IMR-90 (cell line): Measurements from ENCODE around the gene BNIP5. TPM values are rescaled to one million over a fixed set of nuclear protein-coding genes. Genes with fewer than 3 reads are reported as not detected.

Experiments
- ATAC-seq: fragments of 200-7000 bp; cut with Tn5 transposase; 2 replicates; pipeline ENCODE4 v1.9.1; 2020; ENCODE audit warnings: low read depth, mild to moderate bottlenecking, moderate library complexity
- BruUV-seq: library from RNA; stranded (reverse); fragments of 400-500 nt; replicated peaks from 2 replicates; lab custom pipeline; 2021; lab: Mats Ljungman, UMichigan
- CTCF ChIA-PET: fragments of 300-600 bp; formaldehyde crosslinking; extraction: SDS; loops from one replicate; lab custom pipeline; 2021; ENCODE audit warnings: antibody characterized with exemption; lab: Yijun Ruan, JAX
- POLR2A ChIA-PET: fragments of 300-600 bp; sonication (Branson Sonifier 250); formaldehyde crosslinking; loops from one replicate; lab custom pipeline; 2022; ENCODE audit warnings: antibody characterized with exemption; ENCODE audit not compliant: unreplicated experiment; lab: Charles Lee
- DNase-seq: peaks from one replicate; pipeline ENCODE4 v3.0.0; 2013
- H2AFZ ChIP-seq: replicated peaks from 2 replicates; pipeline ENCODE3; 2013; ENCODE audit warnings: low read length, mild to moderate bottlenecking; ENCODE audit not compliant: poor library complexity
- H2AK5ac ChIP-seq: 2 replicates; pipeline ENCODE4 v1.6.1; 2013; ENCODE audit warnings: low read depth, low read length, inconsistent platforms
- H2AK9ac ChIP-seq: replicated peaks from 2 replicates; pipeline ENCODE3; 2013; ENCODE audit warnings: mild to moderate bottlenecking, low read depth, low read length, moderate library complexity; ENCODE audit not compliant: poor library complexity
- H2BK120ac ChIP-seq: 2 replicates; pipeline ENCODE4 v1.6.1; 2013; ENCODE audit warnings: low read depth, low read length, inconsistent platforms
- H2BK15ac ChIP-seq: 3 replicates; pipeline ENCODE4 v1.6.1; 2013; ENCODE audit warnings: low read depth, low read length, inconsistent platforms
- H2BK20ac ChIP-seq: 2 replicates; pipeline ENCODE4 v1.6.1; 2013; ENCODE audit warnings: low read depth, mild to moderate bottlenecking, inconsistent platforms, low read length, moderate library complexity
- H2BK5ac ChIP-seq: 2 replicates; pipeline ENCODE4 v1.6.1; 2013; ENCODE audit warnings: mild to moderate bottlenecking, low read depth, low read length, inconsistent platforms; ENCODE audit not compliant: poor library complexity, severe bottlenecking
- H3K14ac ChIP-seq: replicated peaks from 2 replicates; pipeline ENCODE4 v1.6.1; 2013; ENCODE audit warnings: low read depth, low read length, inconsistent platforms
- H3K18ac ChIP-seq: 2 replicates; pipeline ENCODE4 v1.6.1; 2013; ENCODE audit warnings: low read depth, low read length, control low read depth
- H3K23ac ChIP-seq: 2 replicates; pipeline ENCODE4 v1.6.1; 2013; ENCODE audit warnings: low read depth, low read length, inconsistent platforms
- H3K27ac ChIP-seq: 2 replicates; pipeline ENCODE4 v1.5.1; 2013; ENCODE audit warnings: mild to moderate bottlenecking, control low read depth, low read length; ENCODE audit not compliant: insufficient read depth
- H3K27me3 ChIP-seq: 2 replicates; pipeline ENCODE4 v1.6.1; 2013; ENCODE audit warnings: low read length; ENCODE audit not compliant: control insufficient read depth, insufficient read depth
- H3K36me3 ChIP-seq: 2 replicates; pipeline ENCODE4 v1.6.1; 2013; ENCODE audit warnings: low read length, mixed read lengths; ENCODE audit not compliant: control insufficient read depth, insufficient read depth
- H3K4ac ChIP-seq: 2 replicates; pipeline ENCODE4 v1.6.1; 2013; ENCODE audit warnings: low read depth, low read length, inconsistent platforms
- H3K4me1 ChIP-seq: 2 replicates; pipeline ENCODE4 v1.6.1; 2013; ENCODE audit warnings: low read length, mixed read lengths; ENCODE audit not compliant: control insufficient read depth, insufficient read depth
- H3K4me2 ChIP-seq: 2 replicates; pipeline ENCODE4 v1.6.1; 2013; ENCODE audit warnings: low read depth, mild to moderate bottlenecking, control low read depth, low read length, moderate library complexity
- H3K4me3 ChIP-seq: 2 replicates; pipeline ENCODE4 v1.5.1; 2013; ENCODE audit warnings: low read depth, mild to moderate bottlenecking, control low read depth, low read length, moderate library complexity; ENCODE audit not compliant: insufficient read depth
- H3K56ac ChIP-seq: 2 replicates; pipeline ENCODE4 v1.6.1; 2013; ENCODE audit warnings: low read length, inconsistent platforms; ENCODE audit not compliant: insufficient read depth; ENCODE audit errors: extremely low read depth
- H3K79me1 ChIP-seq, 2 experiments: 2 replicates each; pipeline ENCODE4 v1.6.1; 2013; ENCODE audit warnings: low read length in 2 of 2, inconsistent platforms in 1 of 2, low read depth in 1 of 2
- H3K9ac ChIP-seq: 2 replicates; pipeline ENCODE4 v1.6.1; 2013; ENCODE audit warnings: low read depth, low read length, control low read depth
- H3K9me1 ChIP-seq: 2 replicates; pipeline ENCODE4 v1.6.1; 2013; ENCODE audit warnings: low read length, inconsistent platforms; ENCODE audit not compliant: insufficient read depth
- H3K9me3 ChIP-seq: 2 replicates; pipeline ENCODE4 v1.6.1; 2013; ENCODE audit warnings: low read length; ENCODE audit not compliant: control insufficient read depth, insufficient read depth
- H4K20me1 ChIP-seq: 2 replicates; pipeline ENCODE4 v1.6.1; 2013; ENCODE audit warnings: low read length, inconsistent platforms; ENCODE audit not compliant: insufficient read depth
- H4K5ac ChIP-seq: 2 replicates; pipeline ENCODE4 v1.6.1; 2013; ENCODE audit warnings: mild to moderate bottlenecking, low read depth, low read length, control low read depth
- H4K8ac ChIP-seq, 2 experiments: 2 replicates each; pipeline ENCODE4 v1.6.1; 2013; ENCODE audit warnings: low read depth in 2 of 2, low read length in 2 of 2, control low read depth in 1 of 2, inconsistent platforms in 1 of 2
- H4K91ac ChIP-seq: 2 replicates; pipeline ENCODE4 v1.6.1; 2013; ENCODE audit warnings: low read depth, low read length, inconsistent platforms; ENCODE audit not compliant: insufficient read depth
- CEBPB ChIP-seq: IDR thresholded peaks from 2 replicates; pipeline ENCODE4 v1.6.1; 2012; ENCODE audit warnings: low read depth, low read length, improper control_type of control experiment
- CHD1 ChIP-seq: IDR thresholded peaks from 2 replicates; pipeline ENCODE4 v1.6.1; 2012; ENCODE audit warnings: low read depth, low read length, improper control_type of control experiment
- MAFK ChIP-seq: IDR thresholded peaks from 2 replicates; pipeline ENCODE4 v1.6.1; 2012; ENCODE audit warnings: low read depth, low read length, improper control_type of control experiment
- MXI1 ChIP-seq: IDR thresholded peaks from 2 replicates; pipeline ENCODE4 v1.6.1; 2012; ENCODE audit warnings: low read depth, mild to moderate bottlenecking, low read length, moderate library complexity, borderline replicate concordance
- NFE2L2 ChIP-seq: fragments of 150-350 bp; IDR thresholded peaks from 2 replicates; pipeline ENCODE4 v1.6.1; 2016; ENCODE audit warnings: low read depth, mild to moderate bottlenecking, low read length
- SMC3 ChIP-seq: fragments of 150-350 bp; IDR thresholded peaks from 2 replicates; pipeline ENCODE4 v1.6.1; 2016; ENCODE audit warnings: low read depth, mild to moderate bottlenecking, antibody characterized with exemption, low read length, moderate library complexity
- WGBS, 2 experiments: methylation state at CpG; one replicate each; pipeline versions ENCODE4 v1.1.5 to v1.1.7; 2013; ENCODE audit warnings: missing lambda C conversion rate in 2 of 2; ENCODE audit not compliant: insufficient read length in 1 of 2; ENCODE audit errors: extremely low coverage in 2 of 2; 5-methylcytosine and 5-hydroxymethylcytosine counted together
- dilution Hi-C: fragments of 300-500 bp; cut with HindIII; formaldehyde crosslinking; loops from one replicate; pipeline ENCODE4 v1.14.3; 2018; ENCODE audit warnings: low sequenced_read_pairs; ENCODE audit not compliant: unreplicated experiment
- in situ Hi-C: fragments of 300-500 bp; cut with MboI; formaldehyde crosslinking; loops from 3 replicates; pipeline ENCODE4 v1.14.3; 2019; ENCODE audit warnings: low sequenced_read_pairs, inconsistent platforms, mixed read lengths
- intact Hi-C: fragments of 100-400 bp; cut with micrococcal nuclease; formaldehyde crosslinking; loops from 2 replicates; pipeline ENCODE4 v1.10.0; 2022
- polyA plus RNA-seq, 3 experiments: library from polyadenylated mRNA; depleted of rRNA; stranded (reverse); fragments of >200 nt; gene quantifications; 2 replicates each; pipeline ENCODE4 v1.2.3, GENCODE V29; 2012; ENCODE audit warnings: low replicate concordance in 1 of 3
- total RNA-seq: library from RNA; depleted of rRNA; stranded (reverse); fragments of >200 nt; gene quantifications from 2 replicates; pipeline ENCODE4 v1.2.3, GENCODE V29; 2012

Gene BNIP5
- total and polyA plus RNA-seq, 2 of the 4 experiments (the other 2 are of a cell fraction) = not detected

DNA sequence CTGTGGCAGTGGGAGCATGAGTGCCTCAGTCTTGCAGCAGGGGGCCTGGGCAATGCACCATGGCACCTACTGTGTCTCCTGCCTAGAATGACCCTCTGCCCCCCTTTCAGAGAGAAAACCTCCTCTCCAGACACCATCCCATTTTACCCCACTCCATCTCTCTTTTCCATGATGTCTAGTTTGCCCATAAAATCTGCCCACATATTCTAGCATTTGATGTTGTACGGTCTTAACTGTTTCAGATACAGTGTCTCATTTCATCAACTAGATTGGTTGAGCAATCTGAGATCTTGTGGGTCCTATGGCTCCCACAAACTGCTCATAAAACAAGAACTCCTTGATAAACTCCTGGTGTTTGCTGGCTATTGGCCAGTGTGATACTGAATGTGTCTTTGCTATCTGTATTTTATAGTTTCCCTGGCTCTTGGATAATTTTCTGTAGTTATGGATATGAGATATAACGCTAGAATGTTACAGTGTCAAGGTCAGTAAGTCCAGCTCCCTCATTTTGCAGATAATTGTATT lies 58.7 kb downstream of the BNIP5 start:
- H2AFZ ChIP-seq = no peak overlapping the region
- no peaks in the 10 kb centered on the region for H3K36me3 ChIP-seq
- no peaks in the 10 kb centered on the region for H4K20me1 ChIP-seq
- H3K9ac ChIP-seq = no peak overlapping the region
- DNase-seq (no peak), ATAC-seq (no peak)
- no peak overlapping the region for H2BK15ac ChIP-seq
- H4K8ac ChIP-seq = no peak overlapping the region
- H3K56ac ChIP-seq = no peak overlapping the region
- intact Hi-C loops (no loop called here), dilution Hi-C loops (no loop called here), in situ Hi-C loops (no loop called here)
- H3K14ac ChIP-seq = no peak overlapping the region
- H2AK5ac ChIP-seq = no peak overlapping the region
- no TSS peak for BruUV-seq
- WGBS, 2 experiments = no CpG with 5 or more reads among the region's 2 CpGs
- ChIA-PET CTCF (no interaction called here), POLR2A (no interaction called here)
- H3K27ac ChIP-seq = no peak overlapping the region
- H3K23ac ChIP-seq = no peak overlapping the region
- H3K9me1 ChIP-seq = no peaks in the 10 kb centered on the region
- no peak overlapping the region for H2BK5ac ChIP-seq
- no peaks in the 10 kb centered on the region for H3K4me1 ChIP-seq
- no peak overlapping the region for H4K91ac ChIP-seq
- no peaks in the 10 kb centered on the region for H3K9me3 ChIP-seq
- H2BK20ac ChIP-seq = no peak overlapping the region
- no peak overlapping the region for H4K5ac ChIP-seq
- no peak overlapping the region for H3K18ac ChIP-seq
- H3K4me2 ChIP-seq = no peak overlapping the region
- no peak overlapping the region for H3K4me3 ChIP-seq
- no peak overlapping the region for H3K4ac ChIP-seq
- no peaks in the 10 kb centered on the region for H3K79me1 ChIP-seq
- no peak overlapping the region for H2BK120ac ChIP-seq
- H3K27me3 ChIP-seq = peaks cover 66% of the 10 kb centered on the region
- TF ChIP-seq SMC3 (no peak), CHD1 (no peak), MXI1 (no peak), NFE2L2 (no peak), CEBPB (no peak), MAFK (no peak)
- no peak overlapping the region for H2AK9ac ChIP-seq
